Lung (tissue), 12 donors: Measurements from ENCODE around the gene ANXA3. TPM values are rescaled to one million over a fixed set of nuclear protein-coding genes. Genes with fewer than 3 reads are reported as not detected.

Experiments used
- ATAC-seq: fragments of 200-7000 bp; cut with Tn5 transposase; one replicate; pipeline ENCODE4 v1.9.1; 2020; ENCODE audit warnings: moderate number of reproducible peaks; ENCODE audit not compliant: insufficient read depth, low FRiP score
- DNase-seq, 3 donors: peaks; one replicate each; pipeline ENCODE4 v3.0.0-alpha.2; 2013 to 2017
- H3K27ac ChIP-seq, 2 donors: one replicate each; pipeline ENCODE4 v1.5.1; 2013; ENCODE audit warnings: mild to moderate bottlenecking in 2 of 2, moderate library complexity in 2 of 2, control low read depth in 1 of 2, inconsistent platforms in 1 of 2, low read depth in 1 of 2, low read length in 1 of 2
- H3K27me3 ChIP-seq, 3 donors: one replicate each; pipeline ENCODE4 v1.5.1; 2013; ENCODE audit warnings: low read length in 2 of 3; ENCODE audit not compliant: control insufficient read depth in 3 of 3, insufficient read depth in 3 of 3
- H3K36me3 ChIP-seq, 4 donors: one replicate each; pipeline ENCODE4 v1.5.1; 2013; ENCODE audit warnings: low read length in 4 of 4, mild to moderate bottlenecking in 1 of 4, moderate library complexity in 1 of 4; ENCODE audit not compliant: control insufficient read depth in 4 of 4, insufficient read depth in 4 of 4
- H3K4me1 ChIP-seq, 5 donors: one replicate each; pipeline ENCODE4 v1.5.1; 2013; ENCODE audit warnings: low read length in 5 of 5, mild to moderate bottlenecking in 2 of 5, moderate library complexity in 1 of 5; ENCODE audit not compliant: control insufficient read depth in 5 of 5, insufficient read depth in 5 of 5
- H3K4me3 ChIP-seq: one replicate; pipeline ENCODE4 v1.5.1; 2013; ENCODE audit warnings: mild to moderate bottlenecking, control low read depth, moderate library complexity
- H3K9ac ChIP-seq, 2 donors: one replicate each; pipeline ENCODE4 v1.5.1; 2013; ENCODE audit warnings: low read length in 2 of 2, control low read depth in 1 of 2; ENCODE audit not compliant: insufficient read depth in 1 of 2
- H3K9me3 ChIP-seq, 4 donors: one replicate each; pipeline ENCODE4 v1.5.1; 2013; ENCODE audit warnings: low read length in 3 of 4, mild to moderate bottlenecking in 1 of 4, moderate library complexity in 1 of 4; ENCODE audit not compliant: control insufficient read depth in 4 of 4, insufficient read depth in 3 of 4
- WGBS, 2 donors: extraction: QIAGEN DNeasy Blood & Tissue Kit; methylation state at CpG; one replicate each; pipeline ENCODE4 v1.1.7; 2013; 5-methylcytosine and 5-hydroxymethylcytosine counted together
- polyA plus RNA-seq, 2 donors: library from polyadenylated mRNA; stranded (reverse); fragments of 200-250 nt; gene quantifications; one replicate each; pipeline ENCODE4 v1.2.1, GENCODE V29; 2013
- total RNA-seq, 2 donors: library from RNA; depleted of rRNA in 1 of 2; stranded (reverse); fragments of >200 nt in 1 of 2; gene quantifications; one replicate each; pipeline ENCODE4 v1.2.1, GENCODE V29; 2014 to 2021
- TF ChIP-seq, protein P1 (sequence below): IDR thresholded peaks from 2 replicates; pipeline ENCODE4 v1.5.1; 2012; ENCODE audit warnings: mild to moderate bottlenecking; ENCODE audit errors: control extremely low read depth, extremely low read depth
- donor health status: control.
- donor health status: control.
- donor health status: Bipolar disorder and iron deficiency.
- donor health status: healthy.
- donor health status: DM: yes; HTN: yes; CAD: no.

The ANXA3 gene
- total and polyA plus RNA-seq, 4 donors, result 84.1 to 244 (median 156) TPM

DNA sequence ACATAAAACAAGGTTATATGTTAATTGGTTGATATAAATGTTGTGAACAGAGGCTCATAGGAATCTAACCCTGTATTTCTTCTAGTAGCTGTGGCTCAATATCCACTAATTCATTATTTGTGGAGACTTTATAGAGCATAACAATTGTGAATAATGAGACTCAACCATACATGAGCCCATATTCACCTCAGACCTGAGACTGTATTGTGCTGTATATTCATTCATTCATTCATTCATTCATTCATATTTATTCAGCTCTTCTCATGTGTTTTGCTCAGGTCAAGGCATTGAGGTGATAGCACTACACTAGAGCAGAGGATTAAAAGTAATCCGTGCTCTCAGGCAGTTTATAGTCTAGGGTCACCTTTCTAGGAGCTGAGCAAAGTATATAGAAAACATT, 24.5 kb upstream of the ANXA3 start:
- DNase-seq, result no peak
- no peaks in the 10 kb centered on the region for H3K9me3 ChIP-seq
- no peak overlapping the region for H3K4me3 ChIP-seq
- TF ChIP-seq, protein P1, sequence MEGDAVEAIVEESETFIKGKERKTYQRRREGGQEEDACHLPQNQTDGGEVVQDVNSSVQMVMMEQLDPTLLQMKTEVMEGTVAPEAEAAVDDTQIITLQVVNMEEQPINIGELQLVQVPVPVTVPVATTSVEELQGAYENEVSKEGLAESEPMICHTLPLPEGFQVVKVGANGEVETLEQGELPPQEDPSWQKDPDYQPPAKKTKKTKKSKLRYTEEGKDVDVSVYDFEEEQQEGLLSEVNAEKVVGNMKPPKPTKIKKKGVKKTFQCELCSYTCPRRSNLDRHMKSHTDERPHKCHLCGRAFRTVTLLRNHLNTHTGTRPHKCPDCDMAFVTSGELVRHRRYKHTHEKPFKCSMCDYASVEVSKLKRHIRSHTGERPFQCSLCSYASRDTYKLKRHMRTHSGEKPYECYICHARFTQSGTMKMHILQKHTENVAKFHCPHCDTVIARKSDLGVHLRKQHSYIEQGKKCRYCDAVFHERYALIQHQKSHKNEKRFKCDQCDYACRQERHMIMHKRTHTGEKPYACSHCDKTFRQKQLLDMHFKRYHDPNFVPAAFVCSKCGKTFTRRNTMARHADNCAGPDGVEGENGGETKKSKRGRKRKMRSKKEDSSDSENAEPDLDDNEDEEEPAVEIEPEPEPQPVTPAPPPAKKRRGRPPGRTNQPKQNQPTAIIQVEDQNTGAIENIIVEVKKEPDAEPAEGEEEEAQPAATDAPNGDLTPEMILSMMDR, result no peak
- no peaks in the 10 kb centered on the region for H3K27me3 ChIP-seq
- H3K9ac ChIP-seq, result no peak overlapping the region
- H3K27ac ChIP-seq, result no peak overlapping the region
- ATAC-seq, result no peak
- peaks cover 0 to 1% (median 0%) of the 10 kb centered on the region in 5 donors for H3K4me1 ChIP-seq
- WGBS, 2 donors, result 98% methylated on average over 1 of the region's 1 CpG
- peaks cover 0 to 17% (median 0%) of the 10 kb centered on the region in 4 donors for H3K36me3 ChIP-seq

DNA sequence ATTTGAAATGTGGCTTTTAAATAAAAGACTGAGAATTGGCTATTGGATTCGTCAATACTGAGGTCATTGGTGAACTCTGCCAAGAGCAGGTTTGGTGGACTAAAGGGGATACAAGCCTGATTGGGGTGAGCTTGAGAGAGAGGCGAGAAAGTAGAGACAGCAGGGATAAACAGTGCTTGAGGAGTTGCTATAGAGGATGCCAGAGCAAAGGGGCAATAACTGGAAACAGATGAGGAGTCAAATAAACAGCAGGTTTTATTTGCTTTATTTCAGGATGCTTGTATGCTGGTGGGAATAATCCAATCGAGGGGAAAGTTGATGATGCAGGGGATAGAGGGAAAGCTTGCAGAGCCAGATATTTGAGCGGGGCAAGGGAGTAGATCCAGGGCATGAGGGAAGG, 24.0 kb upstream of the ANXA3 start:
- peaks cover 0 to 13% (median 0%) of the 10 kb centered on the region in 4 donors for H3K36me3 ChIP-seq
- 87 to 94% methylated on average over 4 of the region's 4 CpGs for WGBS, 2 donors
- H3K4me1 ChIP-seq, result peaks cover 0 to 2% (median 0%) of the 10 kb centered on the region in 5 donors
- no peak overlapping the region for H3K9ac ChIP-seq
- H3K9me3 ChIP-seq, result no peaks in the 10 kb centered on the region
- TF ChIP-seq, protein P1, result no peak
- H3K27me3 ChIP-seq, result no peaks in the 10 kb centered on the region
- DNase-seq (no peak), ATAC-seq (no peak)
- H3K27ac ChIP-seq, result no peak overlapping the region
- no peak overlapping the region for H3K4me3 ChIP-seq

DNA sequence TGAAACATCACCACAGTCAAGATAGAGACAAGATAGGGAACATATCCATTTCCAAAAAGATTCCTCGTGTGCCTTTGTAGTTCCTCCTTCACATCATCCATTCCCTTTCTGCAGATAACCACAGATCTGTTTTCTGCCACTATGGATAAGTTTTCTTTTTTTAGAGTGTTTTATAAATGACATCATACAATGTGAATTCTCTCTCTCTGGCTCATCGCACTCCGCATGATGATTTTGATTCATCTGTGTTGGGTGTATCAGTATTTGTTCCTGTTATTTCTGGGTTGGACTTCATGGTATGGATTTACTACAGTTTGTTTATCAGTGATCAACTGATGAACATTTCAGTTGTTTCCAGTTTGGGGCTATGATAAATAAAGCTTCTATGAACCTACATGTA, 23.2 kb upstream of the ANXA3 start:
- H3K27me3 ChIP-seq, result no peaks in the 10 kb centered on the region
- DNase-seq, result no peak
- peaks cover 0 to 13% (median 0%) of the 10 kb centered on the region in 4 donors for H3K36me3 ChIP-seq
- no peak overlapping the region for H3K9ac ChIP-seq
- H3K9me3 ChIP-seq, result no peaks in the 10 kb centered on the region
- WGBS, 2 donors, result 80 to 94% methylated on average over 3 of the region's 3 CpGs
- no peak for ATAC-seq
- H3K4me3 ChIP-seq, result no peak overlapping the region
- peaks cover 0 to 2% (median 0%) of the 10 kb centered on the region in 5 donors for H3K4me1 ChIP-seq
- H3K27ac ChIP-seq, result no peak overlapping the region
- TF ChIP-seq, protein P1, result no peak
